Ovary (tissue), 3 donors: Measurements from ENCODE around the gene NIN.

ENCODE experiments used
- EP300 ChIP-seq: sonication (generic); formaldehyde crosslinking; IDR thresholded peaks from one replicate; pipeline ENCODE4 v1.6.1; 2017; ENCODE audit warnings: antibody characterized with exemption
- POLR2A ChIP-seq: fragments of 450-650 bp; IDR thresholded peaks from one replicate; pipeline ENCODE4 v1.6.1; 2017; ENCODE audit warnings: antibody characterized with exemption, mild to moderate bottlenecking, moderate library complexity
- TF ChIP-seq, protein P1 (sequence below), 3 donors: fragments of 450-650 bp in 2 of 3; fragments of 200-600 bp in 1 of 3; IDR thresholded peaks; one replicate each; pipeline versions ENCODE4 v1.5.1 to v1.8.0; 2016 to 2022; ENCODE audit warnings: antibody characterized with exemption in 3 of 3, mild to moderate bottlenecking in 1 of 3
- donor health status: DM: no; HTN: no; CAD: no.

DNA sequence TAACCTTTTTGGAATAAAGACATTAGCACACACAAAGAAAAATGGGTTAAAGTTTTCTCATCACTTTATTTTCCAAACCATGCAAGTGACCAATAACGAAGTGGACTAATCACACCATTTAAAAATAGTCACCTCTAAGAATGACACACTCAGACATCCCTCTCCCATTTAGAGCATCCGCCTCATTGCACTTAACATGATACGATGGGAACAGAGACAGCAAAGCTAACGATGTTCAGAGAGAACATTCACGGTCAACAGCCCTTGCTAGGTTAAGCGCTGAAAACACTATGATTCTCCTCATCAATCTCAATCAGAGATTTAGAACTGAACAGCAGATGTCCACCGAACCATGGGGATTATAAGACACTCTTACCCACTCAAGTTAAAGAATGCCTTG, 35.8 kb downstream of the NIN start:
- TF ChIP-seq, protein P1, sequence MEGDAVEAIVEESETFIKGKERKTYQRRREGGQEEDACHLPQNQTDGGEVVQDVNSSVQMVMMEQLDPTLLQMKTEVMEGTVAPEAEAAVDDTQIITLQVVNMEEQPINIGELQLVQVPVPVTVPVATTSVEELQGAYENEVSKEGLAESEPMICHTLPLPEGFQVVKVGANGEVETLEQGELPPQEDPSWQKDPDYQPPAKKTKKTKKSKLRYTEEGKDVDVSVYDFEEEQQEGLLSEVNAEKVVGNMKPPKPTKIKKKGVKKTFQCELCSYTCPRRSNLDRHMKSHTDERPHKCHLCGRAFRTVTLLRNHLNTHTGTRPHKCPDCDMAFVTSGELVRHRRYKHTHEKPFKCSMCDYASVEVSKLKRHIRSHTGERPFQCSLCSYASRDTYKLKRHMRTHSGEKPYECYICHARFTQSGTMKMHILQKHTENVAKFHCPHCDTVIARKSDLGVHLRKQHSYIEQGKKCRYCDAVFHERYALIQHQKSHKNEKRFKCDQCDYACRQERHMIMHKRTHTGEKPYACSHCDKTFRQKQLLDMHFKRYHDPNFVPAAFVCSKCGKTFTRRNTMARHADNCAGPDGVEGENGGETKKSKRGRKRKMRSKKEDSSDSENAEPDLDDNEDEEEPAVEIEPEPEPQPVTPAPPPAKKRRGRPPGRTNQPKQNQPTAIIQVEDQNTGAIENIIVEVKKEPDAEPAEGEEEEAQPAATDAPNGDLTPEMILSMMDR (IDR thresholded peaks at IDR 0.05) = no peak
- TF ChIP-seq EP300 = no peak
- no peak for TF ChIP-seq POLR2A
